Sigmoid colon (tissue), 4 donors: ENCODE results near the gene GDE1.

Experiments
- POLR2A ChIP-seq, 2 donors: fragments of 450-650 bp; IDR thresholded peaks; one replicate each; pipeline ENCODE4 v1.6.1; 2016; ENCODE audit warnings: antibody characterized with exemption in 2 of 2, mild to moderate bottlenecking in 2 of 2, moderate library complexity in 2 of 2
- POLR2AphosphoS5 ChIP-seq, 4 donors: sonication (generic); formaldehyde crosslinking; IDR thresholded peaks; one replicate each; pipeline ENCODE4 v1.6.1; 2017; ENCODE audit warnings: antibody characterized with exemption in 4 of 4
- TF ChIP-seq, protein P1 (sequence below), 4 experiments: fragments of 450-650 bp in 3 of 4; fragments of 200-600 bp in 1 of 4; IDR thresholded peaks; one replicate each; pipeline ENCODE4 v1.5.1; 2016 to 2019; ENCODE audit warnings: antibody characterized with exemption in 4 of 4, mild to moderate bottlenecking in 3 of 4, moderate library complexity in 2 of 4

DNA sequence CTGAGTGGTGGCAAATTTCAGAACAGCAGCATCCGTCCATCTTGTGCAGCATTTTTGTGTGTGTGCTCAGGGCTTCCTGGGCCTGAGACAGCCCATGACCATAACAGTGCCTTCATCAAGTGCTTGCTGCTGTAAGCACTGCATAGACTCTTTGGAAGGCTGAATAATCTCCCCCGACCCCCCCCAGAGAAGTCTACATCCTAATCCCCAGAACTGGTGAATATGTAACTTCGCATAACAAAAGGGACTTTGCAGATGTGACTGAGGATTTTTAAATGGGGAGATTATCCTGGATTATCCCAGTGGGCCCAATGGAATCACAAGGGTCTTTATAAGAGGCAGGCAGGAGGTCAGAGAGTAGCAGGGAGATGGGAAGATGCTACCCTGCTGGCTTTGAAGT is 53.6 kb downstream of the GDE1 start:
- TF ChIP-seq, protein P1, sequence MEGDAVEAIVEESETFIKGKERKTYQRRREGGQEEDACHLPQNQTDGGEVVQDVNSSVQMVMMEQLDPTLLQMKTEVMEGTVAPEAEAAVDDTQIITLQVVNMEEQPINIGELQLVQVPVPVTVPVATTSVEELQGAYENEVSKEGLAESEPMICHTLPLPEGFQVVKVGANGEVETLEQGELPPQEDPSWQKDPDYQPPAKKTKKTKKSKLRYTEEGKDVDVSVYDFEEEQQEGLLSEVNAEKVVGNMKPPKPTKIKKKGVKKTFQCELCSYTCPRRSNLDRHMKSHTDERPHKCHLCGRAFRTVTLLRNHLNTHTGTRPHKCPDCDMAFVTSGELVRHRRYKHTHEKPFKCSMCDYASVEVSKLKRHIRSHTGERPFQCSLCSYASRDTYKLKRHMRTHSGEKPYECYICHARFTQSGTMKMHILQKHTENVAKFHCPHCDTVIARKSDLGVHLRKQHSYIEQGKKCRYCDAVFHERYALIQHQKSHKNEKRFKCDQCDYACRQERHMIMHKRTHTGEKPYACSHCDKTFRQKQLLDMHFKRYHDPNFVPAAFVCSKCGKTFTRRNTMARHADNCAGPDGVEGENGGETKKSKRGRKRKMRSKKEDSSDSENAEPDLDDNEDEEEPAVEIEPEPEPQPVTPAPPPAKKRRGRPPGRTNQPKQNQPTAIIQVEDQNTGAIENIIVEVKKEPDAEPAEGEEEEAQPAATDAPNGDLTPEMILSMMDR (IDR thresholded peaks at IDR 0.05) = no peak
- TF ChIP-seq POLR2AphosphoS5 (IDR thresholded peaks at IDR 0.05) (no peak), POLR2A (IDR thresholded peaks at IDR 0.05) (no peak)
